Endodermal cell (in vitro differentiated cells): ENCODE measurements around the gene TBC1D12. TPM values are rescaled to one million over a fixed set of nuclear protein-coding genes. Genes with fewer than 3 reads are reported as not detected.

Source experiments
- DNase-seq: peaks from one replicate; pipeline ENCODE4 v3.0.0-alpha.2; 2017
- H3K27ac ChIP-seq: 2 replicates; pipeline ENCODE4 v1.5.1; 2013; ENCODE audit warnings: mild to moderate bottlenecking, low read depth, low read length, moderate library complexity
- H3K27me3 ChIP-seq: 2 replicates; pipeline ENCODE4 v1.6.1; 2013; ENCODE audit warnings: mild to moderate bottlenecking, low read length, moderate library complexity; ENCODE audit not compliant: insufficient read depth, control insufficient read depth, poor library complexity, severe bottlenecking
- H3K36me3 ChIP-seq: 2 replicates; pipeline ENCODE4 v1.7.0; 2013; ENCODE audit warnings: mild to moderate bottlenecking, low read length, moderate library complexity; ENCODE audit not compliant: control insufficient read depth, insufficient read depth
- H3K4me1 ChIP-seq: one replicate; pipeline ENCODE4 v1.7.0; 2013; ENCODE audit warnings: low read length; ENCODE audit not compliant: control insufficient read depth, insufficient read depth
- H3K4me3 ChIP-seq: 2 replicates; pipeline ENCODE4 v1.5.1; 2013; ENCODE audit warnings: mild to moderate bottlenecking, low read length, moderate library complexity
- H3K9ac ChIP-seq: 2 replicates; pipeline ENCODE4 v1.6.1; 2013; ENCODE audit warnings: mild to moderate bottlenecking, low read length, moderate library complexity; ENCODE audit not compliant: poor library complexity, severe bottlenecking; ENCODE audit errors: extremely low read depth
- H3K9me3 ChIP-seq: 2 replicates; pipeline ENCODE4 v1.6.1; 2013; ENCODE audit warnings: mild to moderate bottlenecking, low read length, moderate library complexity; ENCODE audit not compliant: control insufficient read depth
- H3K27ac Mint-ChIP-seq: 2 replicates; pipeline ENCODE4 v1.8.0; 2020; ENCODE audit warnings: mixed read lengths
- H3K27me3 Mint-ChIP-seq: 2 replicates; pipeline ENCODE4 v1.8.0; 2021; ENCODE audit warnings: mild to moderate bottlenecking, mixed read lengths; ENCODE audit not compliant: insufficient read depth
- H3K36me3 Mint-ChIP-seq: 2 replicates; pipeline ENCODE4 v1.8.0; 2020; ENCODE audit warnings: low read depth, mixed read lengths
- H3K4me1 Mint-ChIP-seq: 2 replicates; pipeline ENCODE4 v1.8.0; 2020; ENCODE audit warnings: mixed read lengths
- H3K4me3 Mint-ChIP-seq: 2 replicates; pipeline ENCODE4 v1.8.0; 2020; ENCODE audit warnings: mild to moderate bottlenecking, moderate library complexity, mixed read lengths
- H3K9me3 Mint-ChIP-seq: 2 replicates; pipeline ENCODE4 v1.8.0; 2020; ENCODE audit warnings: mild to moderate bottlenecking, mixed read lengths
- WGBS, 2 experiments: methylation state at CpG; one replicate each; pipeline versions ENCODE4 v1.1.5 to v1.1.7; 2013; ENCODE audit warnings: missing lambda C conversion rate in 2 of 2, mixed read lengths in 1 of 2; ENCODE audit not compliant: insufficient coverage in 1 of 2, insufficient read length in 1 of 2; 5-methylcytosine and 5-hydroxymethylcytosine counted together
- total RNA-seq, 2 donors: library from RNA; stranded (reverse); fragmentation: NEBNext Ultra II Directional in 1 of 2; extraction: Animal tissue kit (Norgen Biotek cat#: 25700) in 1 of 2; gene quantifications; 2 replicates in 1 of 2; 3 replicates in 1 of 2; pipeline ENCODE4 v1.2.1, GENCODE V29; 2021
- TF ChIP-seq, protein P1 (sequence below): fragments of 200-600 bp; sonication (generic); conservative IDR thresholded peaks from 2 replicates; pipeline ENCODE4 v1.5.0; 2021; ENCODE audit warnings: antibody characterized with exemption, mild to moderate bottlenecking

Gene TBC1D12
- total RNA-seq, 2 donors from 2014 or later = 7.0 to 7.4 TPM

DNA sequence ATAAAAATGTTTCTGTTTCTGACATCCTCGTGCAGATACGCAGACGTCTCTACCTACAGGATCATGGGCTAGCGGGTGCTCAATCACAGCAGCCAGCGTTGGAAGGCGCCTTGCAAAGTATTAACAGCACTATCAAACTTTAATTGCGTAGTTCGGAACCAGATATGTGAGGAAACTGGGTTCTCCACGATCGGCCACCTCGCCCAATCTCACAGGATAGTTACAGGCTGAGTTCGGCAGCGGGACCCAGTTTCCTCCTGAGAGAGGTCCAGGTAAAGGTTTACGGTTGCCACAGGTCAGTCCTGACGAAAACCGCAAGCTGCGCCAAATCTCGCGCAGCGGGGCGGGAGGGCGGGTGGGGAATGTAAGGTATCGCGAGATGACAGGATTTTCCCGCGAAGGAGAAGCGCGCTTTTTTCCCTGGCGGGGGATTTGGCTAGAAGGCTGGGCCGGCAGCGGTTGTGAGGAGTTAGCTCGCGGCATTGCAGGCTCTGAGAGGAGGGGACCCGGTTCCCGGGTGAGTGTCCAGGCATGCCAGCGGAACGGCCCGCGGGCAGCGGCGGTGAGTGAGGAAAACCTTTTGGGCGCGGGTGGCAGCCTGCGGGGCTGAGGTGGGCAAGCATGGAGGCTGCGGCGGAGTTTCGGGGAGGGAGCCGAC lies 143.2 kb downstream of the TBC1D12 start, which contains the start of gene HELLS:
Gene HELLS, plus strand, starts transcription at position 398 of the 658 bp plus-strand sequence. Its CDS starts 134 bp downstream, at position 532.
- Histone ChIP-seq H3K27ac (peak within 1 kb of the TSS; percentile 85), H3K27me3 (no peaks in the 10 kb centered on the region), H3K36me3 (peaks cover 19% of the 10 kb centered on the region), H3K9me3 (no peaks in the 10 kb centered on the region), H3K4me3 (peak within 1 kb of the TSS; percentile 95), H3K4me1 (peaks cover 4% of the 10 kb centered on the region), H3K9ac (peak within 1 kb of the TSS; percentile 92)
- Mint-ChIP-seq H3K4me3 (peak within 1 kb of the TSS; percentile 100), H3K27me3 (no peaks in the 10 kb centered on the region), H3K9me3 (no peaks in the 10 kb centered on the region), H3K27ac (peak within 1 kb of the TSS; percentile 99), H3K4me1 (peaks cover 23% of the 10 kb centered on the region), H3K36me3 (peaks cover 16% of the 10 kb centered on the region)
- 0% methylated on average over 16 to 48 of the region's 48 CpGs for WGBS, 2 experiments
- DNase-seq = peak; percentile 97
- TF ChIP-seq, protein P1, sequence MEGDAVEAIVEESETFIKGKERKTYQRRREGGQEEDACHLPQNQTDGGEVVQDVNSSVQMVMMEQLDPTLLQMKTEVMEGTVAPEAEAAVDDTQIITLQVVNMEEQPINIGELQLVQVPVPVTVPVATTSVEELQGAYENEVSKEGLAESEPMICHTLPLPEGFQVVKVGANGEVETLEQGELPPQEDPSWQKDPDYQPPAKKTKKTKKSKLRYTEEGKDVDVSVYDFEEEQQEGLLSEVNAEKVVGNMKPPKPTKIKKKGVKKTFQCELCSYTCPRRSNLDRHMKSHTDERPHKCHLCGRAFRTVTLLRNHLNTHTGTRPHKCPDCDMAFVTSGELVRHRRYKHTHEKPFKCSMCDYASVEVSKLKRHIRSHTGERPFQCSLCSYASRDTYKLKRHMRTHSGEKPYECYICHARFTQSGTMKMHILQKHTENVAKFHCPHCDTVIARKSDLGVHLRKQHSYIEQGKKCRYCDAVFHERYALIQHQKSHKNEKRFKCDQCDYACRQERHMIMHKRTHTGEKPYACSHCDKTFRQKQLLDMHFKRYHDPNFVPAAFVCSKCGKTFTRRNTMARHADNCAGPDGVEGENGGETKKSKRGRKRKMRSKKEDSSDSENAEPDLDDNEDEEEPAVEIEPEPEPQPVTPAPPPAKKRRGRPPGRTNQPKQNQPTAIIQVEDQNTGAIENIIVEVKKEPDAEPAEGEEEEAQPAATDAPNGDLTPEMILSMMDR = no peak

GRCh38 chr10:94546049-94546900 lies 143.9 kb downstream of the TBC1D12 start:
- H3K27me3 Mint-ChIP-seq = no peaks in the 10 kb centered on the region
- no peak for DNase-seq
- H3K27ac Mint-ChIP-seq = peak overlapping the region; percentile 99
- H3K27ac ChIP-seq = peak overlapping the region; percentile 71
- H3K27me3 ChIP-seq = no peaks in the 10 kb centered on the region
- H3K9me3 Mint-ChIP-seq = no peaks in the 10 kb centered on the region
- H3K36me3 Mint-ChIP-seq = peaks cover 23% of the 10 kb centered on the region
- peaks cover 26% of the 10 kb centered on the region for H3K36me3 ChIP-seq
- peak overlapping the region; percentile 95 for H3K4me3 ChIP-seq
- H3K9ac ChIP-seq = peak overlapping the region; percentile 92
- TF ChIP-seq, protein P1 = no peak
- peaks cover 4% of the 10 kb centered on the region for H3K4me1 ChIP-seq
- no peaks in the 10 kb centered on the region for H3K9me3 ChIP-seq
- WGBS, 2 experiments = 0% methylated on average over 7 to 25 of the region's 25 CpGs
- peak overlapping the region; percentile 100 for H3K4me3 Mint-ChIP-seq
- peaks cover 23% of the 10 kb centered on the region for H3K4me1 Mint-ChIP-seq

DNA sequence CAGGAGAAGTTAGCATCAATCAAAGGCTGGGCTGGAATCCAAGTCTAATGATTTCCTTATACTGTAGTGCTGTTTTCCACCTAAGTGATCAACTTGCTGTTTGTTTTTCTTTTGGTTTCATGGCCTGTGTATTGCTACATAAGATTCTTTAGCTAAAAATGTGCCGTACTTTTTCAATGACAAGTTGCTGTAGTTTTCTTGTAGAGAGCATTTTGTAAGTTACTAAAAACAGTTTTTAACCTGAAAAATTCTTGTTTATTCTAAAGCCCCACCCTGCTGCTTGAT lies 144.5 kb downstream of the TBC1D12 start:
- H3K4me1 ChIP-seq = peaks cover 4% of the 10 kb centered on the region
- H3K27me3 Mint-ChIP-seq = no peaks in the 10 kb centered on the region
- H3K27me3 ChIP-seq = no peaks in the 10 kb centered on the region
- H3K9me3 Mint-ChIP-seq = no peaks in the 10 kb centered on the region
- 33% methylated on average over 1 of the region's 1 CpG; no CpG with 5 or more reads in 1 of the 2 experiments for WGBS, 2 experiments
- peak overlapping the region; percentile 99 for H3K27ac Mint-ChIP-seq
- H3K36me3 Mint-ChIP-seq = peaks cover 28% of the 10 kb centered on the region
- no peak for DNase-seq
- peaks cover 23% of the 10 kb centered on the region for H3K4me1 Mint-ChIP-seq
- H3K9ac ChIP-seq = peak overlapping the region; percentile 92
- H3K36me3 ChIP-seq = peaks cover 26% of the 10 kb centered on the region
- H3K9me3 ChIP-seq = no peaks in the 10 kb centered on the region
- peak overlapping the region; percentile 95 for H3K4me3 ChIP-seq
- H3K4me3 Mint-ChIP-seq = peak overlapping the region; percentile 100
- no peak overlapping the region for H3K27ac ChIP-seq
- TF ChIP-seq, protein P1 = no peak
